H1 (cell line): ENCODE data around the gene ZNF679. TPM values are rescaled to one million over a fixed set of nuclear protein-coding genes. Genes with fewer than 3 reads are reported as not detected.
"Not testable (repeated sequence)": the region's sequence is repeated elsewhere in the genome, so short reads cannot be mapped to it uniquely, and the experiment has no call there.

Experiments
- CTCF ChIA-PET: fragments of 300-600 bp; sonication (Branson Sonifier 250); formaldehyde crosslinking; loops from one replicate; lab custom pipeline; 2021; ENCODE audit not compliant: partially characterized antibody; lab: Charles Lee
- POLR2A ChIA-PET: fragments of 300-600 bp; sonication (Branson Sonifier 250); formaldehyde crosslinking; loops from one replicate; lab custom pipeline; 2021; ENCODE audit warnings: inconsistent platforms; ENCODE audit not compliant: partially characterized antibody; lab: Charles Lee
- DNase-seq, 2 experiments: peaks; one replicate each; pipeline versions ENCODE4 v3.0.0 to v3.0.0-alpha.2; 2010 to 2022; ENCODE audit warnings: low spot score in 2 of 2, low read depth in 1 of 2, mixed read lengths in 1 of 2
- FAIRE-seq: peaks from 2 replicates; lab custom pipeline; 2011; peaks lifted over from hg19 to GRCh38; lab: Jason Lieb, UNC
- H2AFZ ChIP-seq: 2 replicates; pipeline ENCODE4 v1.8.1; 2012; ENCODE audit warnings: low read length, inconsistent platforms
- H2AK5ac ChIP-seq: 2 replicates; pipeline ENCODE4 v1.6.1; 2013; ENCODE audit warnings: low read depth, low read length
- H2BK120ac ChIP-seq: replicated peaks from 2 replicates; pipeline ENCODE3; 2013; ENCODE audit warnings: low read depth, low read length, inconsistent platforms
- H2BK12ac ChIP-seq: 2 replicates; pipeline ENCODE4 v1.6.1; 2013; ENCODE audit warnings: low read depth, low read length
- H2BK15ac ChIP-seq: 2 replicates; pipeline ENCODE4 v1.6.1; 2013; ENCODE audit warnings: low read length
- H2BK20ac ChIP-seq: 2 replicates; pipeline ENCODE4 v1.6.1; 2013; ENCODE audit warnings: low read length
- H2BK5ac ChIP-seq: 2 replicates; pipeline ENCODE4 v1.6.1; 2013; ENCODE audit warnings: low read depth, low read length
- H3K14ac ChIP-seq: 2 replicates; pipeline ENCODE4 v1.6.1; 2013; ENCODE audit warnings: inconsistent platforms; ENCODE audit not compliant: insufficient read length
- H3K18ac ChIP-seq: 2 replicates; pipeline ENCODE4 v1.6.1; 2013; ENCODE audit warnings: low read length; ENCODE audit errors: extremely low read depth
- H3K23ac ChIP-seq: 2 replicates; pipeline ENCODE4 v1.6.1; 2013; ENCODE audit warnings: inconsistent platforms; ENCODE audit not compliant: insufficient read length
- H3K23me2 ChIP-seq: 2 replicates; pipeline ENCODE4 v1.6.1; 2013; ENCODE audit warnings: low read depth, low read length
- H3K27ac ChIP-seq: 2 replicates; pipeline ENCODE4 v1.6.1; 2011; ENCODE audit warnings: low read depth, low read length, inconsistent platforms
- H3K27me3 ChIP-seq, 4 experiments: replicated peaks in 1 of 4; 1 replicate in 1 of 4; 2 replicates in 3 of 4; pipeline versions ENCODE4 v1.6.1 to v1.8.1; 2011 to 2013; ENCODE audit warnings: low read length in 3 of 4, mild to moderate bottlenecking in 3 of 4, inconsistent platforms in 2 of 4, mixed read lengths in 2 of 4, moderate library complexity in 1 of 4; ENCODE audit not compliant: control insufficient read depth in 3 of 4, insufficient read depth in 3 of 4; ENCODE audit errors: extremely low read depth in 1 of 4
- H3K36me3 ChIP-seq, 4 experiments: 2 replicates each; pipeline versions ENCODE4 v1.6.1 to v1.8.1; 2011 to 2013; ENCODE audit warnings: mild to moderate bottlenecking in 4 of 4, low read length in 3 of 4, moderate library complexity in 2 of 4, control low read depth in 1 of 4, inconsistent platforms in 1 of 4; ENCODE audit not compliant: insufficient read depth in 4 of 4, control insufficient read depth in 2 of 4
- H3K4ac ChIP-seq: replicated peaks from 2 replicates; pipeline ENCODE3; 2013; ENCODE audit warnings: low read length, low read depth, mixed read lengths, inconsistent platforms; ENCODE audit not compliant: insufficient read length
- H3K4me1 ChIP-seq, 4 experiments: replicated peaks in 1 of 4; 1 replicate in 1 of 4; 2 replicates in 3 of 4; pipeline versions ENCODE4 v1.6.1 to v1.8.1; 2011 to 2013; ENCODE audit warnings: low read length in 3 of 4, inconsistent platforms in 2 of 4, mixed read lengths in 1 of 4; ENCODE audit not compliant: insufficient read depth in 4 of 4, control insufficient read depth in 3 of 4
- H3K4me2 ChIP-seq, 2 experiments: 2 replicates each; pipeline versions ENCODE4 v1.6.1 to v1.8.1; 2011 to 2013; ENCODE audit warnings: low read depth in 2 of 2, low read length in 2 of 2, control low read depth in 1 of 2, inconsistent platforms in 1 of 2, mild to moderate bottlenecking in 1 of 2; ENCODE audit not compliant: insufficient read depth in 1 of 2
- H3K4me3 ChIP-seq, 4 experiments: fragments of 200-600, 300-600 bp in 1 of 4; sonication (generic), shearing (Covaris generic), sonication (Bioruptor Twin) in 1 of 4; 2 replicates each; pipeline versions ENCODE4 v1.5.1 to v1.8.1; 2011 to 2016; ENCODE audit warnings: low read length in 4 of 4, low read depth in 3 of 4, control low read depth in 2 of 4, inconsistent platforms in 2 of 4, mild to moderate bottlenecking in 2 of 4, mixed read lengths in 1 of 4, moderate library complexity in 1 of 4; ENCODE audit not compliant: insufficient read depth in 2 of 4; ENCODE audit errors: extremely low read depth in 1 of 4
- H3K56ac ChIP-seq: replicated peaks from 2 replicates; pipeline ENCODE3; 2013; ENCODE audit warnings: low read depth, mild to moderate bottlenecking, mixed read lengths, low read length, inconsistent platforms; ENCODE audit not compliant: insufficient read length
- H3K79me1 ChIP-seq: 2 replicates; pipeline ENCODE4 v1.6.1; 2013; ENCODE audit warnings: low read depth, low read length, control low read depth
- H3K79me2 ChIP-seq, 2 experiments: 2 replicates each; pipeline versions ENCODE4 v1.6.1 to v1.8.1; 2012 to 2013; ENCODE audit warnings: low read length in 2 of 2, mild to moderate bottlenecking in 2 of 2, inconsistent platforms in 1 of 2; ENCODE audit not compliant: insufficient read depth in 2 of 2, control insufficient read depth in 1 of 2
- H3K9ac ChIP-seq, 4 experiments: replicated peaks in 1 of 4; 1 replicate in 1 of 4; 2 replicates in 3 of 4; pipeline versions ENCODE4 v1.6.1 to v1.8.1; 2011 to 2013; ENCODE audit warnings: low read depth in 3 of 4, low read length in 3 of 4, control low read depth in 2 of 4, mild to moderate bottlenecking in 2 of 4, moderate library complexity in 2 of 4, inconsistent platforms in 1 of 4; ENCODE audit errors: extremely low read depth in 1 of 4
- H3K9me3 ChIP-seq, 2 experiments: 2 replicates each; pipeline versions ENCODE4 v1.6.1 to v1.8.1; 2012 to 2013; ENCODE audit warnings: mild to moderate bottlenecking in 2 of 2, moderate library complexity in 2 of 2, control low read depth in 1 of 2, inconsistent platforms in 1 of 2, low read depth in 1 of 2, low read length in 1 of 2, mixed read lengths in 1 of 2; ENCODE audit not compliant: insufficient read depth in 2 of 2
- H4K20me1 ChIP-seq, 2 experiments: replicated peaks in 1 of 2; 2 replicates each; pipeline versions ENCODE3 to v1.8.1; 2011 to 2013; ENCODE audit warnings: inconsistent platforms in 2 of 2, low read length in 2 of 2, mild to moderate bottlenecking in 1 of 2; ENCODE audit not compliant: insufficient read depth in 2 of 2, control insufficient read depth in 1 of 2
- H4K5ac ChIP-seq: 2 replicates; pipeline ENCODE4 v1.6.1; 2013; ENCODE audit warnings: low read length, low read depth, mixed read lengths, inconsistent platforms; ENCODE audit not compliant: insufficient read length
- H4K8ac ChIP-seq: 2 replicates; pipeline ENCODE4 v1.8.0; 2013; ENCODE audit warnings: mild to moderate bottlenecking, moderate library complexity, low read length, inconsistent platforms; ENCODE audit not compliant: insufficient read depth; ENCODE audit errors: extremely low read depth
- H4K91ac ChIP-seq: replicated peaks from 2 replicates; pipeline ENCODE3; 2013; ENCODE audit warnings: low read length, mixed read lengths, inconsistent platforms; ENCODE audit not compliant: insufficient read length
- WGBS, 2 experiments: shearing (Covaris generic) in 1 of 2; methylation state at CpG; one replicate each; pipeline versions ENCODE4 v1.1.6 to v1.1.7; 2013 to 2015; ENCODE audit warnings: low lambda C conversion rate in 2 of 2, mixed read lengths in 2 of 2, inconsistent platforms in 1 of 2, low coverage in 1 of 2, missing lambda C conversion rate in 1 of 2; ENCODE audit not compliant: insufficient replicate concordance in 2 of 2, insufficient coverage in 1 of 2, insufficient read length in 1 of 2; ENCODE audit errors: extremely low coverage in 1 of 2, missing lambda C conversion rate in 1 of 2; 5-methylcytosine and 5-hydroxymethylcytosine counted together
- long read RNA-seq, 2 experiments: library from RNA in 1 of 2; library from capped mRNA in 1 of 2; stranded (forward); transcript quantifications; one replicate each; pipeline ENCODE4 v2.0.0, GENCODE V29; 2021; ENCODE audit warnings: inconsistent platforms in 1 of 2
- polyA minus RNA-seq, 3 experiments: library from RNA; depleted of rRNA, polyadenylated mRNA; stranded (reverse); fragments of >200 nt; gene quantifications; 1 replicate in 2 of 3; 2 replicates in 1 of 3; pipeline ENCODE4 v1.2.3, GENCODE V29; 2011
- polyA plus RNA-seq, 7 experiments: library from polyadenylated mRNA; depleted of rRNA in 3 of 7; stranded (reverse) in 5 of 7; unstranded in 2 of 7; fragments of >200 nt in 5 of 7; fragments of 200-250 nt in 2 of 7; gene quantifications; 1 replicate in 5 of 7; 2 replicates in 1 of 7; 4 replicates in 1 of 7; pipeline versions ENCODE4 v1.2.1 to v1.2.3, GENCODE V29; 2011 to 2013; ENCODE audit warnings: missing spikeins in 2 of 7, mixed read lengths in 2 of 7
- total RNA-seq: library from RNA; stranded (reverse); fragmentation: NEBNext Ultra II Directional; extraction: Animal tissue kit (Norgen Biotek cat#: 25700); gene quantifications from 2 replicates; pipeline ENCODE4 v1.2.1, GENCODE V29; 2021

The ZNF679 gene
- not detected in 2 replicates for total RNA-seq
- not detected in 2 replicates for polyA plus RNA-seq (2011; rRNA removed)
- not detected for polyA plus RNA-seq (2011; cell fraction: cytosol; rRNA removed)
- not detected for polyA plus RNA-seq (2011; cell fraction: nucleus; rRNA removed)
- not detected in 4 replicates for polyA plus RNA-seq (2012, experiment 1 of 2)
- not detected for polyA plus RNA-seq (2012, experiment 2 of 2)
- polyA plus RNA-seq (2013, experiment 1 of 2), result not detected
- polyA plus RNA-seq (2013, experiment 2 of 2), result not detected
- not detected in 2 replicates for polyA minus RNA-seq (2011; rRNA and poly(A)+ RNA removed)
- polyA minus RNA-seq (2011; cell fraction: cytosol; rRNA and poly(A)+ RNA removed), result not detected
- not detected for polyA minus RNA-seq (2011; cell fraction: nucleus; rRNA and poly(A)+ RNA removed)
- long read RNA-seq, experiment 1, result 0 reads
- long read RNA-seq, experiment 2, result 0 reads

- H3K4ac ChIP-seq, H3K4me1 ChIP-seq, H2AFZ ChIP-seq, H2BK15ac ChIP-seq, H4K91ac ChIP-seq, H2BK20ac ChIP-seq, H3K79me2 ChIP-seq, H3K4me2 ChIP-seq, CTCF ChIA-PET, H3K23me2 ChIP-seq, H2BK5ac ChIP-seq, H4K8ac ChIP-seq, DNase-seq, H3K4me3 ChIP-seq, POLR2A ChIA-PET, H3K23ac ChIP-seq, FAIRE-seq, H2AK5ac ChIP-seq, H4K5ac ChIP-seq, H2BK12ac ChIP-seq, H3K18ac ChIP-seq, H3K27me3 ChIP-seq, H3K9ac ChIP-seq, H3K36me3 ChIP-seq, H4K20me1 ChIP-seq, H3K14ac ChIP-seq, H3K56ac ChIP-seq, H3K79me1 ChIP-seq, H3K27ac ChIP-seq, H2BK120ac ChIP-seq: not testable (repeated sequence)
- 100% methylated on average over 1 of the region's 1 CpG; no CpG with 5 or more reads in 1 of the 2 experiments for WGBS, 2 experiments
- H3K9me3 ChIP-seq, result peaks cover 67 to 93% of the 10 kb centered on the region in 2 experiments
These were observed at the start of gene ZNF679 for GRCh38 chr7:64228174-64228573. ZNF679 (plus strand) TSS chr7:64228474; CDS start chr7:64249118, 20,644 bp downstream.
